GM19099 (cell line): ENCODE data around the gene PPP6R1.

Experiments used
- POLR2A ChIP-seq: IDR thresholded peaks from 3 replicates; pipeline ENCODE4 v1.6.1; 2011; ENCODE audit warnings: low read depth; ENCODE audit not compliant: insufficient read length; ENCODE audit errors: extremely low read depth

Gene PPP6R1

DNA sequence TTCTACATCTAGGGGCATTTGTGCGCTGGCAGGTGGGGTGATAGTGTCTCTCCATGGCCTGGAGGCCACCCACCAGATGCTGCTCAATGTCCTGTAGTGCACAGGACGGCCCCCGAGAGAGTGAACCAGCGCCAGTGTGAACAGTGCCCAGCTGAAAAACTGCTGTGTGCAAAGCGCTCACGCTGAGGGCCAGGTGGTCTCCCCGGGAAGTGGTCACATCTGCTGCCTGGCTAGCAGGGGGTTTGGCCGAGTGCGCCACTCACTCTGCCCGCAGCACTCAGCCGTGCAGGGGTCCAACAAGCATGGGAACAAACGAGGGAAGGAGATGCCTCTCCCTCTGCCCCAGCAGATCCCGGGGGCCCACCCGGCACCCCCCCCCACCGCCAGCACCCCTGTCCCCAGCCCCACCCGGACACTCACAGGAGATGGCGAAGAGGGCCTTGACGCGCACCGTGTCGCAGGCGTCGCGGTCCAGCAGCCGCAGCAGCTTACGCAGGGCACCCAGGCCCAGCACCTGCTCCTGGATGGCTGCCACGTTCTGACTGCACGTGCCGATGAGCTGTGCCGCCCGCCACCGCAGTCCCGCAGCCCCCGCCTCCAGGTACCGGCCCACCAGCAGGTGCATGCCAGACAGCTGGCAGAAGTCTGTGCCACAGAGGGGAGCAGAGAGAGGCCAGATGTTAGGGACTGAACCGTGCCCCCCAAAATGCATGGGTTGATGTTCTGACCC, 15.3 kb upstream of the PPP6R1 start:
- no peak for TF ChIP-seq POLR2A

DNA sequence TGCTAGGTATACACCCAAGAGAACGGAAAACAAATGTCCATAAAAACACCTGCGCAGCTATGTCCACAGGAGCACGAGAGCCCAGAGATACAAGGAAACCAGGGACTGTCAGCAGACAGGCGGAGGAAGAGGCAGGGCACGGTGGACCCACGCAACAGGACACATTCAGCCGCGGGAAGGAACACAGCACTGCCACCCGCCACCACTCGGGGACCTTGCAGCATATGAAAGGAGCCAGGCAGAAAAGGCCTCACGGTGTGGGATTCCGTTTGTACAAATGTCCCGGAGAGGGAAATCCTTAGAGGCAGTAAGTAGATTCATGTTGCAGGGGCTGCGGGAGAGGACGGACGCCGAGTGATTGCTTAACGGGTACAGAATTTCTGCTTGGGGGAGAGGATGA, 13.3 kb upstream of the PPP6R1 start:
- no peak for TF ChIP-seq POLR2A

DNA sequence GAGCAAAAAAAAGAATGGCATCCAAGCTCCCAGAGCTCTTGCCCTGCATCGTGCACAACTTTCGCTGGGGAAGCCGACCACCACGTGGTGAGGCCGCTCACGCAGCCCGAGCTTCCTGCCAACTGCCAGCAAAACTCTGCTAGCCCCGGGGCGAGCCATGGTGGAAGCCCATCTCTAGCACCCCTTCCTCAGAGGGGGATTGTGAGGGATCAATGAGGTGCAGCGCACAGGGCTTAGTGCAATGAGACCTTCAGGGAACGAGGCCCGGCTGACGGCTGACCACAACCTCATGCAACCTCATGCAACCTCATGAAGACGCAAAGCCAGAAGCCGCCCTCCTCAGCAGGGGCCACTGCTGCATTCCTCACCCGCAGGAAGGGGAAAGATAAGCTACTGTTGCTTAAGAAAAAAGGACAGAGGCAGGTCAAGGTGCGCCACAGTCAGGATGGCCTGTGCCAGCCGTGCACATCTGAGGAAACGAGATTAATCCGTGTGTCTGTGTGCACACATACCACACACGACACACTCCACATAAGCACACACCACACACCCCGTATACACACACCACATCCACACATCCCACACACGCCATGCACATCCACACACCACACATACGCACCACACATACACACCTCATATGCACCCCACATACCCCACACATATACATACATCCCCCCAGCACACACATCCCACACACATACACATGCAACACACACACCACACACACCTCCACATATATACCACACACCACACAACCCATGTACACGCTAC, 11.5 kb upstream of the PPP6R1 start:
- TF ChIP-seq POLR2A, result no peak

DNA sequence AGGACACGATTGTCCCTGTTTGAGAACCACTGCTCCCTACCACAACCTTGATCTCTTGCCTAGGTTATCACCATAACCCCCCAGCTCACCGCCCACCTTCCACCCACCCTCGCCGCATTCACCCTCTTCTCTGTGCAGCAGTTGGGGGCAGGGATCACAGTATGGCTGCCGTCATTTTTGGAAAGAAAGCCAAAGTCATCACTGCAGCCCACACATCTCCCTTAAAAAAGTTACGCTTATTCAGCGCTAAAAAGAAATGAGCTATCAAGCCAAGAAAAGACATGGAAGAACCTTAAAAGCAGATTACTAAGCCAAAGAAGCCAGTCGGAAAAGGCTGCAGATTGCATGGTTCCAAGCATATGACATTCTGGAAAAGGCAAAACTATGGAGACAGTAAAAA, 10.5 kb upstream of the PPP6R1 start:
- TF ChIP-seq POLR2A, result no peak

DNA sequence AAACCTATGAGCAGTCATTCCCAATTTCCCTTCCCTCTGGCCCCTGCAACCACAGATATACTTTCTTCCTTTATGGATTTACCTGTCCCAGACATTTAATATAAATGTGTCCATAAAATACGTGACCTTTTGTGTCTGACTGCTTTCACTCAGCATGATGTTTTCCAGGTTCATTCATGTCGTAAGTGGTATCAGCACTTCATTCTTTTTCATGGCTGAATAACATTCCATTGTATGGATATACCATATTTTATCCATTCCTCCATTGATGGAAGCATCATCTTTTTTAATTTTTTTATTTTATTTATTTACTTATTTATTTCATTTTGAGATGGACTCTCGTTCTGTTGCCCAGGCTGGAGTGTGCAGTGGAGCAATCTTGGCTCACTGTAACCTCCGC, 8.0 kb upstream of the PPP6R1 start:
- TF ChIP-seq POLR2A, result no peak

DNA sequence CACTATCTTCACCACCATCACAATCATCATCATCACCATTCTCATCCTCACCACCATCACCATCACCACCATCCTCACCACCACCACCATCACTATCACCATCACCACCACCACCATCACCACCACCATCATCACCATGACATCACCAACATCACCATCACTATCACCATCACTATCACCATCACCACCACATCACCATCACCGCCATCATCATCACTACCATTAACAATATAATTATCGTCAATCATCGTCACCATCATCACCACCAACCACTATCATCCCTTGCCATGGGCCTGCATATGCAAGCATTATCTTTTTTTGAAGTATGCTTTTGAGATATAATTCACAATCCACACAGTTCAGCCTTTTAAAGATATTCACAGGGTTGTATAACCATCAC, 7.6 kb upstream of the PPP6R1 start:
- TF ChIP-seq POLR2A, result no peak

DNA sequence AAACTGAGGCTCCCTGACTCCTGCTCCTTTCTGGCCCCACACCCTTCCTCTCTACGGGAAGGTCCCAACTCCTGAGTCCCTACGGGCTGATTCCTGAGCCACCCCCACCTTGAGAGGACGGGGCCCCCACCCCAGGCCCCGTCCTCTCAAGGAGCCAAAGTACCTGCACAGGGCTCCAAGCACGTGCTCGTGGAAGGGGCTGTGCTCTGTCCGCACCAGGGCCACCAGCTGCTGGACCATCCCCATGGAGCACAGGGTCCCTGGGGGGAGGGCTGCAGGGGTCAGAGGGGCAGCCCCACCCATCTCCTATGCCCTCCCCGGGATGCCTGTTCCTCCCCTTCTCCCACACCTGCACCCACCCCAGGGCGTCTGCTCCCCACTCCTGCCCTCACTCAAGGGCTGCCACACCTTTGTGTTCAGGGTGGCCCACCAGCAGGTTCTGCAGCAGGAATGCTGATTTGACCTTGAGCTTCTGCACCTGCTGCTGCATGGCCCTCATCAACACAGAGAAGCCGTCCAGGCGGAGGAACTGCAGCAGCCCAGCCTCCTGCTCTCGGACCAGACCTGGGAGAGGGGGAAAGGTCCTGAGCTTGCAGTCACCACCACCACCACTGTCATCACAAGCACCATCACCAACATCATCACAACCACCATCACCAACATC, 7.0 kb upstream of the PPP6R1 start:
- no peak for TF ChIP-seq POLR2A

DNA sequence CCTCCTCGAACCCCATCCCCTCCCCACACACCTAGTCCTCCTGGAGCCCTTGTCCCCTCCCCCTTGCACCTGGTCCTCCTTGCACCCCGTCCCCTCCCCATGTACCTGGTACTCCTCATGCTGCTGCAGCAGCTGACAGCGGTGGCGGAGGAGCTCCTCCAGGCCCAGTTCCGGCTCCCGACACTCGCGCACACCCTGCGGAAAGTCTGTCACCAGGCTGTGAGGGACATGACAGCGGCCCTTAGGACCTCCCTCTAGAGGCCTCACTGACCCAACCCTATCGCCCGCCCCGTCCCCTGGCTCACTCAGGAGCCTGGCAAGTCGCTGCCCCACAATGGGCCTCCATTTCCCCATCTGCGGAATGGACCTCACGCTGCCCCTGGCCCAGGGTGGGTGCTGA, 6.4 kb upstream of the PPP6R1 start:
- TF ChIP-seq POLR2A, result no peak

DNA sequence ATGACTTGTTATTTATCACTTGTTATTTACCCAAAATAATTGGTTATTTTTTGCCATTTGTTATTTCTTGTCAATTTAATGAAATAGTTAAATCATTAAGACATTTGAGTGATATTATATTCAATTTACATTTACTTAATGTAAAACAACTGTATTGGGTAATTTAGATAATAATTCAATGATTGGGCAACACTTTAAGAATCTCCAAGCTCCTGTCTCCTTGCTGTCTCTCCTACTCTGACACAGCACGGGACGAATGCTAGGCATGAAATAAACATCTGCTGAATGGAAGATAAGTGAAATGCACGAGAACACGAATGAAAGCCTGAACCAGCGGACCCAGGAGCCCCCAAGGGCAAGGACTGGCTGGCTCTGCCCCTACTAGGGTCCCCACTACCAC, 5.7 kb upstream of the PPP6R1 start:
- no peak for TF ChIP-seq POLR2A

DNA sequence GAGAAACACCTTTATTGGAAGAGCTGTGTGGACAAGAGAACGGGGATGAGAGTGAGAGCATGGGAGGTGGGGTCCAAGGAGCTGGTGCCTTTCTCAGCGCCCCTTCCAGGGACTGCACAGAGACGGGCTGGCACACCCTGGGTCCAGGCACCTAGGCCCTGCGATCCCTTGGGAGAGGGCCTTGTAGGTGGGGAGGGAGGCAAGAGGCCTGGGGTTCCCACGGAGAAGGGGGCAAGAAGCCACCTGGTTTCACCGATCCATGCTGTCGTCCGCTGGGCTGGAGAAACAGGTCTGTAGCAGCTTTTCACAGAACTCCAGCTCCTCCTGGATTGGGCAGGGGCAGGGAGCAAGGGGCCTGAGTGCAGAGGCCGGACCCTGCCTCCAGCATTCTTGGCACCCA, 3.5 kb upstream of the PPP6R1 start:
- no peak for TF ChIP-seq POLR2A

DNA sequence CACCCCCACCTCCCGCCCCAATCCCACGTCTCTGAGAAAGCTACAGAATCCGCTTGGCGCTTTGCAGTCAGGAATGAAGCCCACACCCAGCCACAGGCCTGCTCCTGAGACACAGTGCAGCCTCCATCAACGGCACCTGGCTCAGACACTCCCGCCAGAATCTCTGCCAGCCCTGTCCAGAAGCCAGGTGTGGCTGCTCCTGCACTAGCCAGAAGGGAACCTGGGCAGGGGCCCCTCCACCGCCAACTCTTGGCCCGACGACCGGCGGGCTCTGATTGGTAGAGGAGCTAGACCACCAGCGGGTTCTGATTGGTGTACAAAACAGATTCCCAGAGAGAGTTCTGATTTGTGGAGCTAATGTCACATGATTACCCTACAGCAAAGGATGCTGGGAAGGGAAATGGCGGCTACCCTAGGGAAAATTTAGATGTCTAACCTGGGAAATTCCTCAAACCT, 2.9 kb upstream of the PPP6R1 start:
- no peak for TF ChIP-seq POLR2A

DNA sequence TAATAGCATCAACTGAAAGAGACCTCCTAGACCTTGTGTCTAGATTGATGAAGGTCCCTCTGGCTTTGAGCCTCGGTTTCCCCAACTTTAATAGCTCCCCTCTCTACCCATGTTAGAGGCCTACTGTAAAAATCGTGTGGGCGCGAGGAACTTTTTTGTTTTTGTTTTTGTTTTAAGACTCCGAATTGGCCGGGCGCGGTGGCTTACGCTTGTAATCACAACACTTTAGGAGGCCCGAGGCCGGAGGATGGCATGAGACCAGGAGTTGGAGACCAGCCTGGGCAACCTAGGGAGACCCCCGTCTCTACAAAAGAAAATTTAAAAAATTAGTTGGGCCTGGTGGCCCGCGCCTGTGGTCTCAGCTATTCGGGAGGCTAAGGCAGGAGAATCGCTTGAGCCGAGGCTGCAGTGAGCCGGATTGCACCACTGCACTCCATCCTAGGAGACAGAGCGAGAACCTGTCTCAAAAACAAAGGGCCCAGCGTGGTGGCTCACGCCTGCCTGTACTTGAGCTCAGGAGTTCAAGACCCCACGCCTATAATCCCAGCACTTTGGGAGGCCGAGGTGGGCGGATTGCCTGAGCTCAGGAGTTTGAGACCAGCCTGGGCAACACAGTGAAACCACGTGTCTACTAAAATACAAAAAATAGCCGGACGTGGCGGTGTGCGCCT, 858 bp upstream of the PPP6R1 start:
- TF ChIP-seq POLR2A, result no peak

DNA sequence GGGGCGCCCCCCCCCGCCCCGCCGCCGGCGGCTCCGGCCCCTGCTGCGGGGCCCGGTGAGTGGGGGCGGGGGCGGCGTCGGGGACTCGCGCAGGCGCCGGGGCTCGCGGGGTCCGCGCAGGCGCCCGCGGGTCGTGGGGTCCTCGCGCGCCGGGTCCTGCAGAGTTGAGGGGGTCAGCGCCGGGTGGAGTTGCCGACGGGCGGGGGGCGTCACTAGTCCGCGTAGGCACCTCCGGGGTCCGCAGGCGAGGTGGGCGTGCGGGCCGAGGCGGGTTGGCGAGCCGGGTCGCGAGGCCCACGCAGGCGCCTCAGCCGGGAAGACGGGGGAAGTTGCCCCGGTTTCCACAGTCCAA, 365 bp downstream of the PPP6R1 start:
- no peak for TF ChIP-seq POLR2A

DNA sequence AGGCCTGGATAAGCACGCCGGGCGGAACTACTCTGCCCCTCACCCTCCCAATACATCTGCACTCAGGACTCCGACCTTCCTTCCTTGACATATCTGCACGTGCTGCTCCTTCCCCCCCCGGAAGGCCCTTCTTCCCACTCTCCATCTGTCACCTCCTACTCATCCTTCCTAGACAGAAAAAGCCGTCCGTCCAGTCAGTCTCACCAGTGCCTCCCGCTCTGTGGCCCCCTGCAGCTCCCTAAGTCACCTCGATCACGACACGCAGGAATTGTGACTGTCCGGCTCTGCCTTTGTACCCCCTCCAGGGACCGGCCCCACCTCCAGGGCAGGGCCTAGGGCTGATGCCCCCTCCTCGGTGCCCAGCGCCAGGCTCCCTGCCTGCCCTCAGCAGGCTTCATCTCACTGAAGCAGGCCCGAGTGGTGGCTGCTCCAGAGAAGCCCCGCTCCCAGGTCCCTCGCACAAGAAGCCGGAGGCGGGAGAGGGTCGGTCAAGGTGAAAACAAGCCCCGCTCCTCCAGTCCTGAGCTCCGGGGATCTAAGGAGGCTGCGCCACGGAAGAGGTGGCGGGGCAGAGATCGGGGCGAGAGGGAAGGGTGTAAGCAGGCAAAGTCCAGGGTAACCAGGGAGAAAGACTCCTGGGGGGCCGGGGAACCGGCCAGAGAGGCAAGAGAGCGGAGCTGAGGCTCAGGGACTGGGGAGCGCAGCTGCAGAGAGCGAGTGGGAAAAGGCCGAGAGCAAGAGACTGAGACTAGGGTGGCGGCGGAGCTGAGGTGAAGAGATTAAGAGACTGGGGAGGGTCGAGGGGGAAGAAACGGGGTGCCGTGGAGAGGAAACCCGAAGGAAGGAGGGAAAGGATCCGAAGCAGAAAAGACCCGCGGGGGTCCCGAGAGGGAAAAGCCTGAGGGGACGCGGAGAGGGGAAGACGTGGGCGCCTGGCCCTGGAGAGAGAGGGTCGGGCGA, 1.1 kb downstream of the PPP6R1 start:
- TF ChIP-seq POLR2A, result no peak

DNA sequence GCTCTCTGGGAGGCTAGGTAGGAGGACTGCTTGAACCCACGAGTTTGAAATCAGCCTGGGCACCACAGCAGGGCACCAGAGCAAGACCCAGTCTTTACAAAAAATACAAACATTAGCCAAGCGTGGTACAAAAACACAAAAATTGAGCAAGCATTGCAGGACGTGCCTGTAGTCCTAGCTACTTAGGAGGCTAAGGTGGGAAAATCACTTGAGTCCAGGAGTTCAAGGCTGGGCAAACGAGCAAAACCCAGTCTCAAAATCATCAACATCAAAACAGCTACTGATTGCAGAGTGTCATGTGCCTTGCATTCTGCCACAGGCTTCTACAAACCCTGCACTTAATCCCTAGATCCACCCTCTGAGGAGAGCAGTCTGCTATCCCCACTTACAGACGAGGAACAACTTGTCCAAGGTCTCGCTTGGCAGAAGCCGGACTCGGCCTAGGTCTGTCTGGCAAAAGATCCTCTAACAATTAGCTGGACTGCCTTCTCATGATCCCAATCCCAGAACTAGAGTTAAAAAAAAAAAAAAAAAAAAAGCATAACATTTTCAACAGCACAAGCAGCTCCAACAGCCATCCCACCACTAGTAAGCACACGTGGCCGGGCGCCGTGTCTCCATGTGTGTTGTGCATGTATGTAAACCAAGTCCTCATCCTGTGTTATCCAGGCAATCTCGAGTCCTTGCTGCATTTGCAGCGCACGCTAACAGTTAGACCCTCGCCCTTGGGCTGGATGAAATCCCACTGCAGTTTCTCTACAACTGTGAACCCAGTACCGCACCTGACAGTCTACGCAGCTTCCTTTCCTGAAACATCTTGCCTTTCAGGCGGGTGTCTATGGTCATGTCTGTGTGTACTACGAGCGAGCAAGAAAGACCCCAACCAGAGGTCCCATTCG, 2.0 kb downstream of the PPP6R1 start:
- TF ChIP-seq POLR2A, result no peak
